NCI-H1105 treated with DMSO at 0.1 percent for 48 hours (cell line): Measurements from ENCODE around the gene ATCAY.
A peak's percentile ranks its signal among the peaks of the same experiment; 100 is the strongest.
"Not testable (repeated sequence)": the region's sequence is repeated elsewhere in the genome, so short reads cannot be mapped to it uniquely, and the experiment has no call there.

Source experiments
- DNase-seq: peaks from one replicate; lab custom pipeline; 2025; lab: John Stamatoyannopoulos, UW

The ATCAY gene

DNA sequence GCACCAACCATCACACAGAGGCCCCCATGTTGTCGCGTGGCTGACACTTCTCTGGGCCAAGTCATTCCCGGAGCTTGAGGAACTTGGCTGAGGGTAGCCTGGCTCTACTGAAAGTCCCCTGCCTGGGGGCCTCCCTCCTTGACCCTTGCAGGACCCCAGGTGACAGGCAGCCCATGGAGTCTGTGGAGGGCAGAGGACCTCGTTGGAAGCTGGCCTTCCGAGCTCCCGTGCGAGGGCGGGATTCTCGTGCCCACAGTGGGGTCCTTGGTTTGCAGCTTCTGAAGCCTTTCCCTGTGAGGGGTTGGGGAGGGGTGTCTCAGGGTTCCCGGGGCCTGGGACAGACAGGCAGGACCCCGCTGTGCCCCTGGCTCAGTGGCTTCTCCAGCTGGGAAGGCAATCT, 68.8 kb downstream of the ATCAY start:
- DNase-seq = no peak

DNA sequence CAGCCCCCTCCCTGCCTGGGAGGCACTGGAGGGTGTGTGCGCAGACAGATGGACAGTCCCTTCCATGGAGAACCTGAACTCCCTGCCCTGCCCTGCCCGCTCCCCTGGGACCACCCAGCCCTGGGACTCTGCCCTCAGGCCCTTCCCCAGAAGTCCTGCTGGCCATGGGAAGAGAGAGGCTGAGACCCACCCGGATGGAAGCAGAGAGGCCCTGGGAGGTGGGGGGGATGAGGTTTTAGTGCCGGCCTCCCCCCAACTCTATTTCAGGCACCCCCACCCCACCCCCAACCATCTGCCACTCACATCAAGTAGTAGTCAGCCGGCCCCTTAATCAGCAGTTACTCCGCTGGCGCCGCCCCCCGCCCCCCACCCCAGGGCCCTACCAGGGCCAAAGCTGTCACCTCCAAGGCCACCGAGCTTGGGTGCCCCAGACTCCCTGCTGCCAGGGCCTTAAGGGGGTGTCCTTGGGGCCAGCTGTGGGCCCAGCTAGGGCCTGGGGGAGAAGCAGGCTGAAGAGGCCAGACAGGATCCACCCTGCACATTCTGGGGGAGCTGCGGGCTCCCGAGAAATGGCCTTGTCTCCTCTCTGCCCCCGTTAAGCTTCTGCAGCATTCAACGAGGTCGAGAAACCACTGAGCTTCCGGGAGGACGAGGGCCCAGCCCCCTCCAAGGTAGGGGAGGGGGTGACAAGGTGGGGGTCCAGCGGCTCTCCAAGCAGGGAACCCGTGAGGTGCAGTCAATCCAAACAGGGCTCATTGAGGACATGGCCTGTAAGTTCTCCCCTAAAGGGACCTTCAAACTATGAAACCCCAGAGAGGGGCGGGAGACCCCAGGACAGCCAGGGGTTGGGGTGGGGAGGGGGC, 69.7 kb downstream of the ATCAY start:
- DNase-seq = no peak

DNA sequence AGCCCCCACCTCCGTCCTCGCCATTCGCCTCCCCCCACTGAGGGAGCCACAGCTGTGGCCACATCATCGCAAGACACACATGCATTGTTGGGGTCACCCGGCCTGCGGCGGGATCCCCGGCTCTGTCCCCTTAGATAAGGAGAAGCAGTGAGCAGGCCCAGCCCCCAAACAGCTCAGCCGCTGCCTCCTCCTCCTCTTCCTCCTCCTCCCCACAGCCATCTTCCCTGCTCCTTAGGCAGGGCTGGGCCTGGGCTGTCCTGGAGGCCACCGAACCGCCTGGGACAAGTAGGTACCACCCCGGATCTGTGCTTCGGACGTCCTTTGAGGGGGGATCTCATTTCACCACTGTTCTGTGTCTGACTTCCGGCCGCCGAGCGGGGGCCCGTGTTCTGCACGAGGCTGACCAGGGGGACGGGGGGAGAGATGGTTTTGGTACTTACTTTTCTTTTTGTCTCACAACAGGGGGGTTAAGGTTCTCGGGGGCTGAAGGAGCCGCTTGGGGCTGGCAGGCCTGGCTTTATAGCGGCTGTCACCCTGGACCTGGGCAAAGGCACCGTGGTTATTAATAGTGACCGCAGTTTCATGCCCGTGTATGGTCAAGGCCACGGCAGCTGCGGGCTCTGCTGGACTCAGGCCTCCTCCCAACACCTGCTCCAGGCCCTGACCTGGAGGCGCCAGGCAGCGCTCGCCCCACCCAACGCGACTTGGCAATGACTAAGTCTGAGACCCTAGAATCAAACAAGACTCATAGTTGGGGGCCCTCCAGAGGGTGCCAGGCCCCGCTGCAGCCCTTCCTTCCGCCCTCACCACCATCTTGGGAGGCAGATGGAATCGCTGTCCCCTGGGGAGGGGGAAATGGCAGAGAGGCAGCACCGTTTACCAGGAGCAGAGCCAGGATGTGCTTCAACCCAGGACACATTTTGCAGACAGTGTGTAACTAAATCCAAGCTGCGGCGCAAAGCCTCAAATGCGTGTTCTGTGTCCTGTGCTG, 70.7 kb downstream of the ATCAY start:
- no peak for DNase-seq

DNA sequence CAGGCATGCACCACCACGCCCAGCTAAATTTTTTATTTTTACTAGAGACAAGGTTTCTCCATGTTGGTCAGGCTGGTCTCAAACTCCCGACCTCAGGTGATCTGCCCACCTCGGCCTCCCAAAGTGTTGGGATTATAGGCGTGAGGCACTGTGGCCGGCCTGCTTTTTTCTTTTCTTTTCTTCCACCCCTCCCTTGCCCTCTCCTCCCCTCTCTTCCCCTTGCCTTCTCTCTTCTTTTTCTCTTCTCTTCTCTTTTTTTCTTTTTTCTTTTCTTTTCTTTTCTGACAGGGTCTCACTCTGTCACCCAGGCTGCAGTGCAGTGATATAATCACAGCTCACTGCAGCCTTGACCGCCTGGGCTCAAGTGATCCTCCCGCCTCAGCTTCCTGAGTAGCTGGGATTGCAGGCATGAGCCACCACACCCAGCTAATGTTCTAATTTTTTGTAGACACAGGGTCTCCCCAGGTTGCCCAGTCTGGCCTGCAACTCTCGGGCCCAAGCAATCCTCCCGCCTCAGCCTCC, 72.3 kb downstream of the ATCAY start:
- DNase-seq = not testable (repeated sequence)

DNA sequence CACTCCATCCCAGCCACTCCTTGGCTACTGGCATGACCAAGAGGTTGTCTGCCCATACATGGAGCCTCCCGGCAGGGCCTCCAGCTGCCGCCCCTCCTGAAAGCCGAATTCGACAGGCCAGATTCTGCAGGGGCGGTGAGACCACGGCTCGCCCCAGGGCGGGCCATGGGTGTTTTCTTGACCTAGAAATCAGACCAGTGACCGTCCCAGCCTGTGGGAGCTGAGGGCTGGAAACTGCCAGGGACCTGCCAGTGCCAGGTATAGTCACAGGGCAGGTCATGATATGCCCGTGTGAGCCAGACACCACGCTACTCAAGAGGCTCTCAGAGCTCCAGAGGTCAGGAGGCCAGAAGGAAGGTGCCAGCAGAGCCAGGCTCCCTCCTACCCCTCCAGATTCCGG, 73.6 kb downstream of the ATCAY start:
- no peak for DNase-seq

DNA sequence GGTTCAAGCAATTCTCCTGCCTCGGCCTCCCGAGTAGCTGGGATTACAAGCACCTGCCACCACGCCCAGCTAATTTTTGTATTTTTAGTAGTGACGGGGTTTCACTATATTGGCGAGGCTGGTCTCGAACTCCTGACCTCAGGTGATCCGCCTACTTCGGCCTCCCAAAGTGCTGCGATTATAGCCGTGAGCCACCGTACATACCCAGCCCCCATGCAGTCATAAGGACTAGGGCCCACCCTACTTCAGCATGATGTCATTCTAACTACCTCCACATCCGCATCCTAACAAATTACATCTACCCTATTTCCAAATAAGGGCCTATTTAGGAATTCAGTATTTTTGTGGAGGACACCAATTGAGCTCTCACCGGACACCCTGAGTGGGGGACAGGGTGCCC, 74.8 kb downstream of the ATCAY start:
- not testable (repeated sequence) for DNase-seq

DNA sequence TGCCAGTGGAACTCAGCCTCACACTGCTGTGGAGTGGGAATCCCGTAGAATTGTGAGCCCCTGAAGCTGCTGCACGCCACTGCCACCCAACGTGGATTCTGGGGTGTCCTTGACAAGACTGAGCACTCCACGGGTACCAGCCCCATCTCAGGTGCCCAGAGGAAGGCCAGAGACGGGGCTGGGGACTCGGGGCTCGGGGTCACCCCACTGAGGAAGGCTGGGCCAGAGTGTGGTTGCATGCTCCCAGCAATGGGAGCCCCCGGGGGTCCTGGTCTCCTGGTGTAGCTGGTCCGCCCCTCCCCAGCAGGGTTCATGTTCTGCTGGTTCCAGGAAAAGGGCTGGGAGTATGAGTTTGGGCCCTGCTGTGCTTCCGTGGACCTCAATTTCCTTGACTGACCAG, 75.2 kb downstream of the ATCAY start:
- no peak for DNase-seq

DNA sequence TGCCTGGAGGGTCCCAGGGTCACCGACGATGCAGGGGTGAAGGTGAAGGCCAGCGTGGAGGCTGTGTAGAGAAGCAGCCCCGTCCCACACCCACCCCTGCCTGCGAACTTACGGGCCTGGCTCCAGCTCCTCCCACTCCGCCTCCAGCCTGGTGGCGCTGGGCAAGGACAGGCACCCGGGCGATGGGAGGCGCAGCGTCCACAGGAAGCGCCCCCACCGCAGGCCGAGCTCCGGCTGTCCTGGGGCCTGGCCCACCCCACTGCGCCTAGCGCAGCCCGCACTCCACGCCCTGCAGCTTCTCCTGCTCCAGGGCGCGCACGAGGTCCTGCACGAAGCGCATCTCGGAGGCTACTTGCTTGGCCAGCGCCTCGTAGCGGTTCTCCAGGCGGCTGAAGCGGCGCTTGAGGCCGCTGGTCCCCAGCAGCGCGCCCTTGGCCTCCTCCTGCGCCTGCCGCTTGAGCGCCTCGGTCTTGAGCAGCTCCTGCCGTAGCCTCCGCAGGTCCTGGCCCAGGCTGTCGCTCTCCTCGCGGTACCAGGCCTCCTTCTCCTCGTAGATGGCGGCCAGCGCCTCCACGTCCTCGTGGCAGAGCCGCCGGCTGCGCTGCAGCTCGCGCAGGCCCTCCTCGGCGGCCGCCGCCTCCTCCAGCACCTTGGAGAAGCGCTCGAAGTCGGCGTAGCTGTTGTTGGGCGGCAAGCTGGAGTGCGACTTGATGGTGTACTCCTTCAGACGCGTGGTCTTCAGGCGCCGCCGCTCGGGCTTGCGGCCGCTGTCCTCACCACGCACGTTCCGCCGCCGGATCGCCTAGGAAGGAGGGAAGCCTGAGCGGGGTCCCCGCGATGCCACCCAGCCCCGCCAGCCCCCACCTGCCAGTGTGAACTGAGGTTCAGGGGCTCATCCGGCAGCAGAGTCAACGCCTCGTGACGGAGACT, 78.6 kb downstream of the ATCAY start:
- no peak for DNase-seq

DNA sequence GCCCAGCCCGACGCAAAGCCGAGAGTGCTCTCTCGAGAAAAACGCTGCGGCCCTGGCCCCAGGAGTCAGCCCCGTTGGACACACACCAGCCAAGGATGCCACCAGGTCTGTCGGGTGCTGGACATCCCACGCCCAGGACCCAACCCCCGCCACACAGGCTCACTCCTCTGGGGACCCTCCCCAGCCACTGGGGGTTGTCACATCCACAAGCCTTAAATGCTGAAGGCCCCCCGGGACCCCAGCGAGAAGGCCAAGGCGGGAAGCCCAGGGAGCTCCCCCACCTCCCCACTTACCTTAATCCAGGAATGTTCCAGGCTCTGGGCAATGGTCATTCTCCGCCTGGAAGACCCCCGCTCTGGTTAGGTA, 79.3 kb downstream of the ATCAY start:
- no peak for DNase-seq

DNA sequence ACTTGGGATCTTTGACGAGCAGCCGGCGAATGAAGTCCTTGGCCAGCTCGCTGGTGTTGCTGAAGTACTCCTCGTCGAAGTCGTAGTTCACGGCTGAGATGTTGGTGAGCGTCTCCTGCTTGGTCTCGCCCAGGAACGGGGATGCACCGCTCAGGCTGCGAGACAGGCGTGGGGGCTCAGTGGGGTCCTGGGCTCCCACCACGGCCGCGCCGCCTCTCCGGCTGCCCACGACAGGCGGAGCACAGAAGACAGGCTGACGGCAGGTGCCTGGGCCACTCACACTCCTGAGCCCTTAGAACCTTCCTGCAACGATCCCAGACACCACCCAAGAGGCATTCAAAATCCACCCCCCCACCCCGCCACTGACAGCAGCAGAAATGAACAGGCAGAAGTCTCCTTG, 80.5 kb downstream of the ATCAY start:
- no peak for DNase-seq

DNA sequence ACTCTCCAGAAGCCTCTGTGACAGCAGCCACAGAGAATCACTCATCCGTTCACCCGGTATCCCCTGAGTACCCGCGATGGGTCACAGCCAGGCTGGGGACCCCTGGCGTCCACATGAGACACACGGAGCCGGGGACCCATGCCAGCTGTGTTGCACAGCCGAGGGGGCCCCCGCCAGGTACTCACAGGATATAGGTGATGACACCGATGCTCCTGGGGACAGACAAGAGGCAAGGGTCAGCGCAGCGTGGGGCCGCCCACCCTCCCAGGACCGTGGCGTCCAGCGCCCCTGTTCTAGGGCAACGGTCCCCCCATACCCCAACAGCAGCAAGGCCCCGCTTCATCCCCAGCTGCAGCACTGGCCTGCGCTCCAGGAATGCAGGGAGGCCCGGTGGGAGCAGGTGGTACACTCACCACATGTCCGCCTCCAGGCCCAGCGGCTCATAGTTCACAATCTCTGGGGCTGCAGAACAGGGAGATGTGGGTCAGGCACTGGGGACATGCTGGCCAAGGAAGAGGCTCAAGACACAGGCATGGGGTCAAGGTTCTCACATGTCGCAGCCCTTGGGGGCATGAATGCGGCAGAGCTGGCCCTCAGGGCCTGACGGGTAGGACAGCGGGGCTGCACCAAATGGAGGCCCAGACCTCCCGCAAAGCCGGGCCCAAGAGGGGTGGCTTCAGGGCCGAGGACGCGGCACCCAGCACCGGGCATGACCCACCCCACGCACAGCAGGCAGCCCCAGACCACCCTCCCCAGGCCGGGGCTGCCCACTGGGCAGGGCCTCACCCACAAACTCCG, 83.2 kb downstream of the ATCAY start:
- DNase-seq = no peak

DNA sequence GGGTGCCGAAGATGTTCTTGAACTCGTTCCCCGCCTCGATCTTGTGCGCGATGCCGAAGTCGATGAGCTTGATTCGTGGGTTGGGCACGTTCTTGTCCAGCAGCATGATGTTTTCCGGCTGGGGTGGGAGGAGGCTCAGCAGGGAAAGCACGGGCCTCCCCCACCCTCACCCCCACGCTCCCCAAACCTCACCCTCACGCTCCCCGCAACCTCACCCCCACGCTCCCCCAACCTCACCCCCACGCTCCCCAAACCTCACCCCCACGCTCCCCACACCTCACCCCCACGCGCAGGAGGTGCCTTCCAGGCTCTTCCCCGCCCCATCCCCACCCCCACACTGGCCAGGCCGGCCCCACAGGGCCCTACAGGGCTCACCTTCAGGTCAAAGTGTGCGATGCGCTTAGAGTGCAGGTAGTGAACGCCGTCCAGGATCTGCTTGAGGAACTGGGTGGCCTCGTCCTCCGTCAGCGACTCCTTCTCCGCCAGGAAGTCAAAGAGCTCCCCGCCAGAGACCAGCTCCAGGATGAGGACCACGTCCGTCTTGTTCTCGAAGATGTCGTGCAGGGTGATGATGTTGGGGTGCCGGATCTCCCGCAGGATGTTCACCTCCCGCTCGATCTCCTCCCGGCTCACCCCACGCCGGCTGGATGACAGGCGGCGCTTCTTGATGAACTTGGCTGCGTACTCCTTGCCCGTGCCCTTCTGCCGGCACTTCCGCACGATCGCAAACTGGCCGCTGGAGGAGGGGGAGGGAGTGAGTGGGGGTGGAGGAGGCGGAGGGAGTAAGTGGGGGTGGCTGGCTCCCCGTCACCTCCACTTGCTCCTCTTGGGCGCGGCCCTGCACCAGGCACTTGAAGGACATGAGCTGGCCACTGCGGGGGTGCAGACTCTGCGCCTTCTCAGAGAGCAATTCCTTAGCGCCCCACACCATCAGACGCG, 84.0 kb downstream of the ATCAY start:
- DNase-seq = no peak

DNA sequence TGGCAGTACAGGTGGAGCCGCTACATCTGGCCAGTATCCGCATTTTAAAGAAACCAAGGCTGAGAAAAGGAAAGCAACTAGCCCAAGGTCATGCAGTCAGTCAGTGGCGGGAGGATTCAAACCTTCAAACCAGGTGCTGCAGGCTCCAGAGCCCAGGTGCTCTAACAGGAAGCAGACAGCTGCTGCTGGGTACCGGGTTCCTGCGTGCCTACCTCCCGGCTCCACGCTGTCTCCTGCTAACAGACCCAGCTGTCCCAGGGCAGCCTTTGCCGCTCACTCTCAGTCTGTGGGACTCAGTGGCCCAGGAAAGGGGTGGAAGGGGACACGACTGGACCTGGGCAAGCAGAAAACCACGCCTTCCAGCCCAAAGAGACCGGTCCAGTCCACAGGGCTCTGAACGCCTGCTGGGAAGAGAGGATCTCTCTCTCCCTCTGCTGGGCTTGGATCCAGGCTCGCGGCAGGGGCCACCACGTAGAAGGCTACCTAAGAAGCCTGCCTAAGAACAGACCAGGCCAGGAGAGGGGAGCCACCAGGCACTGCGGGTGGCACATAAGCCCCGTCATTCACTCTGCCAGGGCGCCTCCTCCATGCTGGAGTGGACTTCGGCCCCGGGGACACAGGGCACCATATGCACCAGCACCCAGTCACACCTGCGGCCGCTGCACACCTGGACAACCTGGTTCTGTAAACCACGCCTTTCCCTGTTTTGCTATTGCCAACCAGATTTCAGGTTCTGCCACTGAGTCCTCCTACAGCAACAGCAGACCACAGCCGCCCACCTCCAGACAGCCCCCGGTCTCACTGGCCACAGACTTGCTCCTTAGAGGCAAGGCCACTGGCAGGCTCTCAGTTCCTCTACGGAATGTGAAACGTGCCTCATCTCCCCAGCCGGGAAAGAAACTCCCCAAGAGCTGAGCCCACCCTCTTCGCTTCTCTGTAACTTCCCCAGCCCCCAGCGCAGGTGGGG, 85.8 kb downstream of the ATCAY start:
- DNase-seq = no peak

DNA sequence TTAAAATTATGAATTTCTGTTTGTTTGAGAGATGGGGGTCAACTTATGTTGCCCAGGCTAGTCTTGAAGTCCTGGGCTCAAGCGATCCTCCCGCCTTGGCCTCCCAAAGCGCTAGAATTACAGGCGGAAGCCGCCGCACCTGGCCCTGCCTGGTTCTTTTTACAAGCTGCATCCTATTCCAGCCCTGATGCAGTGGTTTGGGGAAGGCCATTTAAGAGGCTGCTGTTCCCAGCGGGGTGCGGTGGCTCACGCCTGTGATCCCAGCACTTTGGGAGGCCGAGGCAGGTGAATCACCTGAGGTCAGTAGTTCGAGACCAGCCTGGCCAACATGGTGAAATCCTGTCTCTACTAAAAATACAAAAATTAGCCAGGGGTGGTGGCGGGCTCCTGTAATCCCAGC, 87.5 kb downstream of the ATCAY start:
- DNase-seq = not testable (repeated sequence)

DNA sequence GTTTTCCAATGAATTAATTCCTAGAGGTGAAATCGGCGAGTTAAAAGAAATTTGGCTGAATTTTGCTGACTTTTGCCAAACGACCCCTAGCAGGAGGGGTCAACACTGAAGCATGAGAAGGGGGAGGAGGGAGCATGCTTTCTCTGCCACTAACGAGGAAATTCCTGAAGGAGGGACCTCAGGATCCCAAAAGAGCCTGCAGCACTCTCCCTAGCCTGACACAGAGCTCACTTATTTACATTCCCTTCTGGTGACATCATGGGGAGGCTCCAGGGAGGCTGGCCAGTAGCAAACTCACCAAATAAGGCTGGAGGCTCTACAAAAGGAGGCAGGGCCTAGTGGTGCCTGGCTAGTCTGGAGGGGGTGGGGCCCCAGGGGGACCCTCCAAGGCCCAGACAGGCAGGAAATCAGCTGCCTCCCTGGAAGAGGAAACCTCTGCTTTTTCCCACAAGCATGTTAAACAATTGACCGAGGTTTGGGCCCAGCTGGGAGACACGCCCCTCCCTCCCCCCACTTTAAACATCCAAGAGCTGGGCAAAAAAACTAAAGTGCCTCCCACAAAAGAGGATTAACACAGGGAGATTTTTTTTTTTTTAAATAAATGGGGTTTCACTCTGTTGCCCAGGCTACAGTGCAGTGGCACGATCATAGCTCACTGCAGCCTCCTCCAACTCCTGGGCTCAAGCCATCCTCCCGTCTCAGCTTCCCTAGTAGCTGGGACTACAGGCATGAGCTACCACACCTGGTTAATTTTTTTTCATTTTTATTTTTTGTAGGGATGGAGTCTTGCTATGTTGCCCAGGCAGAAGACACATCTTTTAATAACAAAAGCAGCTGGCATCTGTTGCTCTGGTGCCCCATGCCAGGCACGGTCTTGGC, 88.3 kb downstream of the ATCAY start:
- DNase-seq = peak; percentile 24

DNA sequence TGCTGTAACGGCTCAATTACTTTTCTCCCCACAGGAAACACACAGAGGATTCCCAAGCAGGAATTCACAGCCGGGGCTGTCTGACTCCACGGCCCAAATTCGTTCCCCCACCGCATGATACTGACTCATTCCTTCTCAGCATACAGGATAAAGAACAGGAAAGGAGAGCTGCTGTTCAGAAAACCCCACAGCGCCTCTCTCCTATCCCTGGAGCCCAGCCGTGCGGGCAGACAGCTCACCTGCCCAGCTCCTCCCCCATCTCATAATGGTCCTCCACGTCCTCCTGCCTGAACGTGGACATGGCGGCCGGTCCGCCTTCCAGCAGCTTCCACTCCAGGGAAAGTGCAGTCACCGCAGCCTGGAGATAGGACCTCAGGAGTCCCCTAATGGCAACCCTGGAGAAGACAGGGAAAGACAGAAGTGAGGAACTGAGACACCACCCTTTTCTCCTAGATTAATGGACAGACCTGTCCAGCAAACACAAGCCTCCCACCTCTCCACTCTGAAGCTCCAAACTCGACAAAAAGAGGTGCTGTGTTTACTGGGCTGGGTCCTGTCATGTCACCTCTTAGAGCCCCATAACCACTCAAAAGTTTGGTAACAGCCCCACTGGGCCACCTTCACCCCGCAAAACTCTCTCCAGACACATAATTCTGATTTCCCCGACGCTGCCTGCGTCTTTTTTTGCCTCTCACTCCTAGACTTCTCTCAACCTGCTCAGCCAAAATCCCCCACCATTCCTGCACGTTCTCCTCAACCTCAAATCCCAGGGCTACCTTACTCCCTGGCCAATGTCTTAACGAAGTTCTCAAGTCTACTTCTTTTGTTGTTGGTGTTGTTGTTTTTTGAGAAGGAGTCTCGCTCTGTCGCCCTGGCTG, 89.2 kb downstream of the ATCAY start:
- DNase-seq = no peak
